GM19240 (cell line): Measurements from ENCODE around the gene MXD1.
"Not testable (repeated sequence)": the region's sequence is repeated elsewhere in the genome, so short reads cannot be mapped to it uniquely, and the experiment has no call there.

ENCODE experiments used
- DNase-seq: peaks from one replicate; pipeline ENCODE4 v3.0.0; 2011; ENCODE audit warnings: low spot score; ENCODE audit not compliant: insufficient read length

MXD1 gene

GRCh38 chr2:69933254-69933828 is 18.4 kb downstream of the MXD1 start:
- no peak for DNase-seq

GRCh38 chr2:69933839-69934613 is 19.1 kb downstream of the MXD1 start:
- no peak for DNase-seq

GRCh38 chr2:69934614-69934908 is 19.7 kb downstream of the MXD1 start:
- DNase-seq, result no peak

GRCh38 chr2:69935011-69935410 is 20.1 kb downstream of the MXD1 start:
- DNase-seq, result no peak

GRCh38 chr2:69936906-69937305 is 22.0 kb downstream of the MXD1 start:
- no peak for DNase-seq

GRCh38 chr2:69937968-69938367 is 23.1 kb downstream of the MXD1 start:
- DNase-seq, result no peak

GRCh38 chr2:69939722-69940121 is 24.8 kb downstream of the MXD1 start:
- DNase-seq, result no peak

GRCh38 chr2:69940691-69941090 is 25.8 kb downstream of the MXD1 start:
- no peak for DNase-seq

- no peak for DNase-seq
Observed at GRCh38 chr2:69943000-69943842, 28.3 kb downstream of the MXD1 start.

GRCh38 chr2:69943843-69944525 is 29.1 kb downstream of the MXD1 start:
- DNase-seq, result no peak

- no peak for DNase-seq
Observed at GRCh38 chr2:69944756-69945155, 29.8 kb downstream of the MXD1 start.

GRCh38 chr2:69945441-69945840 is 30.5 kb downstream of the MXD1 start:
- no peak for DNase-seq

- no peak for DNase-seq
Observed at GRCh38 chr2:69945941-69946340, 31.0 kb downstream of the MXD1 start.

- DNase-seq, result peak; percentile 46
Observed at GRCh38 chr2:69946351-69947324, 31.7 kb downstream of the MXD1 start.

GRCh38 chr2:69947325-69947931 is 32.5 kb downstream of the MXD1 start:
- no peak for DNase-seq

- DNase-seq, result no peak
Observed at GRCh38 chr2:69948032-69948962, 33.4 kb downstream of the MXD1 start.

- no peak for DNase-seq
Observed at GRCh38 chr2:69948963-69949645, 34.2 kb downstream of the MXD1 start.

- no peak for DNase-seq
Observed at GRCh38 chr2:69950241-69950640, 35.3 kb downstream of the MXD1 start.

- DNase-seq, result not testable (repeated sequence)
Observed at GRCh38 chr2:69950671-69951070, 35.8 kb downstream of the MXD1 start.
